CD1c-positive myeloid dendritic cell (primary cell): ENCODE measurements around the gene FAM8A1.
"Not testable (repeated sequence)": the region's sequence is repeated elsewhere in the genome, so short reads cannot be mapped to it uniquely, and the experiment has no call there.

Experiments
- DNase-seq: peaks from one replicate; pipeline ENCODE4 v3.0.0-alpha.2; 2016; ENCODE audit errors: extremely low spot score

Gene FAM8A1

GRCh38 chr6:17599877-17600526, at the start of gene FAM8A1:
Gene FAM8A1 (plus strand): TSS chr6:17600302. CDS start chr6:17600410, 108 bp downstream.
- DNase-seq = peak; percentile 93

- DNase-seq = no peak
Measured at GRCh38 chr6:17551383-17551958, 48.6 kb upstream of the FAM8A1 start.

- no peak for DNase-seq
Measured at GRCh38 chr6:17552861-17553260, 47.2 kb upstream of the FAM8A1 start.

GRCh38 chr6:17556014-17556413, 44.1 kb upstream of the FAM8A1 start:
- DNase-seq = no peak

GRCh38 chr6:17562636-17563035, 37.5 kb upstream of the FAM8A1 start:
- DNase-seq = no peak

GRCh38 chr6:17565399-17565798, 34.7 kb upstream of the FAM8A1 start:
- no peak for DNase-seq

- DNase-seq = no peak
Measured at GRCh38 chr6:17574866-17575560, 25.1 kb upstream of the FAM8A1 start.

- DNase-seq = no peak
Measured at GRCh38 chr6:17577059-17577458, 23.0 kb upstream of the FAM8A1 start.

GRCh38 chr6:17580518-17581048, 19.5 kb upstream of the FAM8A1 start:
- DNase-seq = peak; percentile 32

GRCh38 chr6:17581282-17581681, 18.8 kb upstream of the FAM8A1 start:
- DNase-seq = not testable (repeated sequence)

GRCh38 chr6:17583811-17584210, 16.3 kb upstream of the FAM8A1 start:
- DNase-seq = peak; percentile 48

- DNase-seq = peak; percentile 53
Measured at GRCh38 chr6:17584241-17584803, 15.8 kb upstream of the FAM8A1 start.

- DNase-seq = no peak
Measured at GRCh38 chr6:17585766-17586490, 14.2 kb upstream of the FAM8A1 start.

GRCh38 chr6:17586623-17587022, 13.5 kb upstream of the FAM8A1 start:
- not testable (repeated sequence) for DNase-seq

GRCh38 chr6:17588011-17588410, 12.1 kb upstream of the FAM8A1 start:
- no peak for DNase-seq

GRCh38 chr6:17589406-17590096, 10.6 kb upstream of the FAM8A1 start:
- DNase-seq = no peak

- peak; percentile 72 for DNase-seq
Measured at GRCh38 chr6:17591287-17591686, 8.8 kb upstream of the FAM8A1 start.

GRCh38 chr6:17593246-17593645, 6.9 kb upstream of the FAM8A1 start:
- DNase-seq = no peak

GRCh38 chr6:17596085-17596484, 4.0 kb upstream of the FAM8A1 start:
- DNase-seq = no peak

GRCh38 chr6:17600527-17601385, 654 bp downstream of the FAM8A1 start:
- peak; percentile 68 for DNase-seq
